Measurements from ENCODE around the gene RSPH9. TPM values are rescaled to one million over a fixed set of nuclear protein-coding genes. Genes with fewer than 3 reads are reported as not detected.
"Not testable (repeated sequence)": the region's sequence is repeated elsewhere in the genome, so short reads cannot be mapped to it uniquely, and the experiment has no call there.

RSPH9 gene
- total RNA-seq, 1 donor from 2014 or later = not detected

- H3K27me3 Mint-ChIP-seq (ENCODE audit: unreplicated experiment) = peaks cover 2% of the 10 kb centered on the region
- H3K27ac Mint-ChIP-seq (ENCODE audit: unreplicated experiment) = no peak overlapping the region
- peaks cover 2% of the 10 kb centered on the region for H3K4me1 Mint-ChIP-seq (ENCODE audit: unreplicated experiment)
- H3K9me3 Mint-ChIP-seq (ENCODE audit: unreplicated experiment) = no peaks in the 10 kb centered on the region
- TF ChIP-seq, protein P1, sequence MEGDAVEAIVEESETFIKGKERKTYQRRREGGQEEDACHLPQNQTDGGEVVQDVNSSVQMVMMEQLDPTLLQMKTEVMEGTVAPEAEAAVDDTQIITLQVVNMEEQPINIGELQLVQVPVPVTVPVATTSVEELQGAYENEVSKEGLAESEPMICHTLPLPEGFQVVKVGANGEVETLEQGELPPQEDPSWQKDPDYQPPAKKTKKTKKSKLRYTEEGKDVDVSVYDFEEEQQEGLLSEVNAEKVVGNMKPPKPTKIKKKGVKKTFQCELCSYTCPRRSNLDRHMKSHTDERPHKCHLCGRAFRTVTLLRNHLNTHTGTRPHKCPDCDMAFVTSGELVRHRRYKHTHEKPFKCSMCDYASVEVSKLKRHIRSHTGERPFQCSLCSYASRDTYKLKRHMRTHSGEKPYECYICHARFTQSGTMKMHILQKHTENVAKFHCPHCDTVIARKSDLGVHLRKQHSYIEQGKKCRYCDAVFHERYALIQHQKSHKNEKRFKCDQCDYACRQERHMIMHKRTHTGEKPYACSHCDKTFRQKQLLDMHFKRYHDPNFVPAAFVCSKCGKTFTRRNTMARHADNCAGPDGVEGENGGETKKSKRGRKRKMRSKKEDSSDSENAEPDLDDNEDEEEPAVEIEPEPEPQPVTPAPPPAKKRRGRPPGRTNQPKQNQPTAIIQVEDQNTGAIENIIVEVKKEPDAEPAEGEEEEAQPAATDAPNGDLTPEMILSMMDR (IDR thresholded peaks at IDR 0.05; ENCODE audit: unreplicated experiment) = no peak
- H3K4me3 Mint-ChIP-seq (ENCODE audit: unreplicated experiment) = no peak overlapping the region
- H3K36me3 Mint-ChIP-seq (ENCODE audit: low read depth, unreplicated experiment) = peaks cover 4% of the 10 kb centered on the region
- no peak for DNase-seq (ENCODE audit: low spot score)
These were observed 13.3 kb downstream of the RSPH9 start for GRCh38 chr6:43658161-43658560.

DNA sequence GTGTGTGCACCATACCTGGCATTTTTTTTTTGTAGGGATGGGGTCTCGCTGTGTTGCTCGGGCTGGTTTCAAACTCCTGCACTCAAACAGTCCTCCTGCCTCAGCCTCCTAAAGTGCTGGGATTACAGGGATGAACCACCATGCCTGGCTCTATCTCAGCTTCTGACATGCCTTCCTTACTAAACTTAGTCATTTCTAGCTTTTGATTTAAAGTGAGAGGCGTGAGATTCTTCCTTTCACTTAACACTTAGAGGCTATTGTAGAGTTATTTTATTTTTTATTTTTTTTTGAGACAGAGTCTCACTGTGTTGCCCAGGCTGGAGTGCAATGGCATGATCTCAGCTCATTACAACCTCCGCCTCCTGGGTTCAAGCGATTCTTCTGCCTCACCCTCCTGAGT is 18.1 kb downstream of the RSPH9 start:
- not testable (repeated sequence) for H3K9me3 Mint-ChIP-seq (ENCODE audit: unreplicated experiment); DNase-seq (ENCODE audit: low spot score); H3K36me3 Mint-ChIP-seq (ENCODE audit: low read depth, unreplicated experiment); H3K27ac Mint-ChIP-seq (ENCODE audit: unreplicated experiment); H3K4me1 Mint-ChIP-seq (ENCODE audit: unreplicated experiment); H3K4me3 Mint-ChIP-seq (ENCODE audit: unreplicated experiment)
- H3K27me3 Mint-ChIP-seq (ENCODE audit: unreplicated experiment) = peaks cover 12% of the 10 kb centered on the region

GRCh38 chr6:43665376-43665775 is 20.5 kb downstream of the RSPH9 start:
- H3K9me3 Mint-ChIP-seq (ENCODE audit: unreplicated experiment) = no peaks in the 10 kb centered on the region
- H3K27ac Mint-ChIP-seq (ENCODE audit: unreplicated experiment) = no peak overlapping the region
- TF ChIP-seq, protein P1 (IDR thresholded peaks at IDR 0.05; ENCODE audit: unreplicated experiment) = no peak
- peaks cover 11% of the 10 kb centered on the region for H3K27me3 Mint-ChIP-seq (ENCODE audit: unreplicated experiment)
- H3K36me3 Mint-ChIP-seq (ENCODE audit: low read depth, unreplicated experiment) = peaks cover 4% of the 10 kb centered on the region
- H3K4me3 Mint-ChIP-seq (ENCODE audit: unreplicated experiment) = no peak overlapping the region
- H3K4me1 Mint-ChIP-seq (ENCODE audit: unreplicated experiment) = peaks cover 7% of the 10 kb centered on the region
- DNase-seq (ENCODE audit: low spot score) = no peak

- no peak overlapping the region for H3K27ac Mint-ChIP-seq (ENCODE audit: unreplicated experiment)
- peaks cover 7% of the 10 kb centered on the region for H3K4me1 Mint-ChIP-seq (ENCODE audit: unreplicated experiment)
- TF ChIP-seq, protein P1 (IDR thresholded peaks at IDR 0.05; ENCODE audit: unreplicated experiment) = no peak
- H3K27me3 Mint-ChIP-seq (ENCODE audit: unreplicated experiment) = peaks cover 10% of the 10 kb centered on the region
- peak overlapping the region; percentile 51 for H3K4me3 Mint-ChIP-seq (ENCODE audit: unreplicated experiment)
- H3K9me3 Mint-ChIP-seq (ENCODE audit: unreplicated experiment) = no peaks in the 10 kb centered on the region
- no peak for DNase-seq (ENCODE audit: low spot score)
- peaks cover 3% of the 10 kb centered on the region for H3K36me3 Mint-ChIP-seq (ENCODE audit: low read depth, unreplicated experiment)
These were observed 21.5 kb downstream of the RSPH9 start for GRCh38 chr6:43666196-43666920.

- peak; percentile 93 for DNase-seq (ENCODE audit: low spot score)
- no peaks in the 10 kb centered on the region for H3K9me3 Mint-ChIP-seq (ENCODE audit: unreplicated experiment)
- H3K36me3 Mint-ChIP-seq (ENCODE audit: low read depth, unreplicated experiment) = peaks cover 3% of the 10 kb centered on the region
- H3K27ac Mint-ChIP-seq (ENCODE audit: unreplicated experiment) = no peak overlapping the region
- no peak overlapping the region for H3K4me3 Mint-ChIP-seq (ENCODE audit: unreplicated experiment)
- TF ChIP-seq, protein P1 (IDR thresholded peaks at IDR 0.05; ENCODE audit: unreplicated experiment) = peak; percentile 88
- peaks cover 11% of the 10 kb centered on the region for H3K27me3 Mint-ChIP-seq (ENCODE audit: unreplicated experiment)
- peaks cover 7% of the 10 kb centered on the region for H3K4me1 Mint-ChIP-seq (ENCODE audit: unreplicated experiment)
These were observed 22.7 kb downstream of the RSPH9 start for GRCh38 chr6:43667245-43668150.
